Nephron (organoid): Measurements from ENCODE around the gene SLC25A30.
A peak's percentile ranks its signal among the peaks of the same experiment; 100 is the strongest.

Experiments used
- H3K27ac Mint-ChIP-seq, 3 experiments: 2 replicates each; pipeline ENCODE4 v1.8.0; 2020; ENCODE audit warnings: mixed read lengths in 3 of 3, mild to moderate bottlenecking in 2 of 3, moderate library complexity in 1 of 3
- H3K27me3 Mint-ChIP-seq: 2 replicates; pipeline ENCODE4 v1.8.0; 2021; ENCODE audit warnings: low read depth, mild to moderate bottlenecking, moderate library complexity, mixed read lengths
- H3K36me3 Mint-ChIP-seq: 2 replicates; pipeline ENCODE4 v1.8.0; 2020; ENCODE audit warnings: low read depth, mixed read lengths
- H3K4me1 Mint-ChIP-seq: 2 replicates; pipeline ENCODE4 v1.8.0; 2020; ENCODE audit warnings: mixed read lengths
- H3K4me3 Mint-ChIP-seq, 3 experiments: 2 replicates each; pipeline ENCODE4 v1.8.0; 2020; ENCODE audit warnings: mild to moderate bottlenecking in 3 of 3, mixed read lengths in 3 of 3, moderate library complexity in 2 of 3
- H3K9me3 Mint-ChIP-seq: 2 replicates; pipeline ENCODE4 v1.8.0; 2020; ENCODE audit warnings: mixed read lengths
- TF ChIP-seq, protein P1 (sequence below), 3 experiments: fragments of 200-600 bp; sonication (generic); IDR thresholded peaks; one replicate each; pipeline ENCODE4 v1.5.0; 2021; ENCODE audit warnings: antibody characterized with exemption in 3 of 3; ENCODE audit not compliant: unreplicated experiment in 3 of 3

SLC25A30 gene

DNA sequence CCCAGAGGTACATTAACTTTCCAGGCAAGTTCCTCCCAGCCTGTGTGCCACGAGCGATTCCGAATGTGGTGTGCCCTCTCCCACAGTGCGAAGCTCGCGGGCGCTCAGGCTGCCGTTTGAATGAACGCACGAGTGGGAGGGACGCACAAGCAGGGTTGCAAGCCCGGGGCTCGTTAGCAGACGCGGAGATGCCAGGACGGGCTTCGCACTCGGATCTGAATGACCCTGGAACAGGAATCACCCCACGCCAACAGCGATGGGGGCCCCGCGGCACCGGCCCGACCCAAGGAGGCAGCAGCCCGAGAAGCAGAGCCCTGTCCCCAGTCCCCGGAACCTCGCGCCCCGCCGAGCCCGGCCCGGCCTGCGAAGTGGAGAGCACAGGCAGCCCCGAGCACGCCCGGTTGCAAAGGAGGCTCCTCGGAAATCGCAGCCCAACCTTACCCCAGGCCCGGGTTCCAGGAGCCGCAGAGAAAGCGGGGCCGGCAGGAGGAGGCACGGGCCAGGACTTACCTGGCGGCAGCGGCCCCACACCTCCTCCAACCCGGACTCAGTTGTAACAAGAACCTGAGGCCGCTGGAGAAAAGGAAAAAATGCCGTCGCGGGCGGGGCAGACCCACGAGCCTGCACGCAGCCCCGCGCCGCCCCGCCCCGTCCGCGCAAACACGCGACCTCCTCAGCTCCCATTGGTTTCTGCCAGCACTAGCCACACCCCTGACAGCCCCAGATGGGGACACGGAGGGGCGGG, at the start of gene SLC25A30:
Gene SLC25A30 (minus strand): TSS at position 584 of the 745 bp plus-strand sequence. CDS start 6,948 bp downstream, outside the sequence.
- Mint-ChIP-seq H3K36me3 (no peaks in the 10 kb centered on the region), H3K27ac (peak within 1 kb of the TSS; percentile 65 to 84 (median 78)), H3K27me3 (peaks cover 5% of the 10 kb centered on the region), H3K9me3 (no peaks in the 10 kb centered on the region), H3K4me3 (peak within 1 kb of the TSS; percentile 89 to 94 (median 92)), H3K4me1 (peaks cover 31% of the 10 kb centered on the region)
- TF ChIP-seq, protein P1, sequence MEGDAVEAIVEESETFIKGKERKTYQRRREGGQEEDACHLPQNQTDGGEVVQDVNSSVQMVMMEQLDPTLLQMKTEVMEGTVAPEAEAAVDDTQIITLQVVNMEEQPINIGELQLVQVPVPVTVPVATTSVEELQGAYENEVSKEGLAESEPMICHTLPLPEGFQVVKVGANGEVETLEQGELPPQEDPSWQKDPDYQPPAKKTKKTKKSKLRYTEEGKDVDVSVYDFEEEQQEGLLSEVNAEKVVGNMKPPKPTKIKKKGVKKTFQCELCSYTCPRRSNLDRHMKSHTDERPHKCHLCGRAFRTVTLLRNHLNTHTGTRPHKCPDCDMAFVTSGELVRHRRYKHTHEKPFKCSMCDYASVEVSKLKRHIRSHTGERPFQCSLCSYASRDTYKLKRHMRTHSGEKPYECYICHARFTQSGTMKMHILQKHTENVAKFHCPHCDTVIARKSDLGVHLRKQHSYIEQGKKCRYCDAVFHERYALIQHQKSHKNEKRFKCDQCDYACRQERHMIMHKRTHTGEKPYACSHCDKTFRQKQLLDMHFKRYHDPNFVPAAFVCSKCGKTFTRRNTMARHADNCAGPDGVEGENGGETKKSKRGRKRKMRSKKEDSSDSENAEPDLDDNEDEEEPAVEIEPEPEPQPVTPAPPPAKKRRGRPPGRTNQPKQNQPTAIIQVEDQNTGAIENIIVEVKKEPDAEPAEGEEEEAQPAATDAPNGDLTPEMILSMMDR (IDR thresholded peaks at IDR 0.05; ENCODE audit: unreplicated experiment in 3 of 3), result no peak

DNA sequence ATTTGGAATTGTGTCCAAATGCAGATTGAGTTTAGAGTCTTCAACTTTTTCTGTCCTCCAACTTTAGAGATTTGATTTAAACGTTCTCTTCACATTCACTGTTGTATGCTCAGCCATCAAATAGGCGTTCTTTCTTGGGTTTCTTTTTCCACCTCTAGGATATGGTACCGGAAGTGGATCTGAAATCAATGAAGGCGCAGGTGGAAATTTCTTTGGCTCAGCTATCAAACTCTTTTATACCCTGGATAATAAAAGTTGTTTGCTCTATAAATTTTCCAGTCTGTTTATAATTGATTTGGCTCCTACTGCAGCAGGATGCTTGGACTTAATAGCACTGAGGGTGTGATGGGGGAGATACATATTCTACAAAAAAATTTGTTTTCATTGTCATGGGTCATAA, 48.2 kb upstream of the SLC25A30 start:
- Mint-ChIP-seq H3K4me3 (peak overlapping the region; percentile 94 to 96 (median 95)), H3K27me3 (peaks cover 4% of the 10 kb centered on the region), H3K4me1 (peaks cover 38% of the 10 kb centered on the region), H3K9me3 (no peaks in the 10 kb centered on the region), H3K36me3 (peaks cover 13% of the 10 kb centered on the region), H3K27ac (peak overlapping the region; percentile 74 to 92 (median 79))
- TF ChIP-seq, protein P1 (IDR thresholded peaks at IDR 0.05; ENCODE audit: unreplicated experiment in 3 of 3), result no peak

GRCh38 chr13:45464687-45465453, 46.7 kb upstream of the SLC25A30 start, which contains the start of gene COG3:
Gene COG3, plus strand, starts transcription at chr13:45464939. Its CDS starts 98 bp downstream, at chr13:45465037.
- peaks cover 38% of the 10 kb centered on the region for H3K4me1 Mint-ChIP-seq
- H3K36me3 Mint-ChIP-seq, result peaks cover under 1% of the 10 kb centered on the region
- H3K4me3 Mint-ChIP-seq, result peak within 1 kb of the TSS; percentile 94 to 96 (median 95)
- H3K9me3 Mint-ChIP-seq, result no peaks in the 10 kb centered on the region
- H3K27ac Mint-ChIP-seq, result peak within 1 kb of the TSS; percentile 98 to 99 (median 98)
- TF ChIP-seq, protein P1 (IDR thresholded peaks at IDR 0.05; ENCODE audit: unreplicated experiment in 3 of 3), result peak in 2 of 3 experiments; percentile 14 to 15
- peaks cover 8% of the 10 kb centered on the region for H3K27me3 Mint-ChIP-seq

DNA sequence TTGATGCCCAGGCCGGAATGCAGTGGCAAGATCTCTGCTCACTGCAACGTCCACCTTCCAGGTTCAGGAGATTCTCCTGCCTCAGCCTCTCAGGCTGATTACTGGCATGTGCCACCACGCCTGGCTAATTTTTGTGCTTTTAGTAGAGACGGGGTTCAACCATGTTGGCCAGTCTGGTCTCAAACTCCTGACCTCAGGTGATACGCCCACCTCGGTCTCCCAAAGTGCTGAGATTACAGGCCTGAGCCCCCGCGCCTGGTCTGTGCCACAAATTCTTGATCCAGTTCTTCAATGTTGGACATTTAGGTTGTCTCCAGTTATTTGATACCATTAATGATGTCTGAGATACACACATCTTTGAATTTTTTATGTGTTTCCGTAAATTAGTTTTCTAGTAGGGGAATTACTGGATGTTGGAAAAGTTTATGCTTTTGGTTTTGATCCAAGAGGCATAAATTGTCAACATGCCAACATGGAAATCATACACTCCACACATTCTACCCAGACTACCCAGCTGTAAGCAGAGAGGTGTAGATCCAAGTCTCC, 46.0 kb upstream of the SLC25A30 start:
- H3K4me3 Mint-ChIP-seq, result peak overlapping the region; percentile 94 to 96 (median 95)
- TF ChIP-seq, protein P1 (IDR thresholded peaks at IDR 0.05; ENCODE audit: unreplicated experiment in 3 of 3), result peak; percentile 33 to 43 (median 42)
- peaks cover 8% of the 10 kb centered on the region for H3K27me3 Mint-ChIP-seq
- H3K4me1 Mint-ChIP-seq, result peaks cover 38% of the 10 kb centered on the region
- no peaks in the 10 kb centered on the region for H3K9me3 Mint-ChIP-seq
- no peaks in the 10 kb centered on the region for H3K36me3 Mint-ChIP-seq
- H3K27ac Mint-ChIP-seq, result peak overlapping the region; percentile 98 to 99 (median 98)

DNA sequence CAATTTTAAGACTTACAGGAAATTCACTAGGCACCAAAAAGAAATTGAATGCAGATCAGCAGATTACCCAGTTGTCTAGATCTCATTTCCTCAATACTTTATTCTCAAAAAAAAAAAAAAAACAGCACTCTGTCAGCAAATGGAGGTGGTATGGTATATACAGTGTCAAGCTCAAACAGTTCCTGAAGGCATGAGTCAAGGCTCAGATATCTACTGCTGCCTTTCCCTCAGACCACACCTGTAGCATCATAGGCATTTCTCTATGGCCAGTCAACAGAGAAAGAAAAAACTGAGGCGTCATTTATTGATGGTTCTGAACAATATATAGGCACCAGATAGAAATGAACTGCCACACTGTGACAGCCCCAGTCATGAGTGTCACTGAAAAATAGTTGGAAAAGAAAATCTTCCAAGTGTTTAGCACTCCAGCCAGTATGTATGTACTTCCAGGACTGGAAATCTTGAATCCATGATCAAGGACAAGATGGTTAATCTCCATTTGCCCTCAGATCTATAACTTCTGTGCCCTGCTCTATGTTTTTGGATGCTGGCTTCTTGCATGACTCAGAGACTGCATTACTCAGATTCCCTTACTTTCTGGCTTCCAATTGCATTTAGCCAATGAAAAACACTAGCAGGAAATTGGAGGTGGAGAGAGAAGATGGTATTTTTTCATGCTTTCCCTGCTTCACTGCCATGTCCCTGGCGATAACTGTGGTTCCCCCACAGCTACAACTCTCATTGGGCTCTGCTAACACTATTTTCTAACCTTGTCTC, 38.2 kb upstream of the SLC25A30 start:
- TF ChIP-seq, protein P1 (IDR thresholded peaks at IDR 0.05; ENCODE audit: unreplicated experiment in 3 of 3), result no peak
- H3K4me1 Mint-ChIP-seq, result peaks cover 6% of the 10 kb centered on the region
- no peak overlapping the region for H3K4me3 Mint-ChIP-seq

More for the DNA sequence above, 38.2 kb upstream of the SLC25A30 start:
- Mint-ChIP-seq H3K36me3 (no peaks in the 10 kb centered on the region), H3K27ac (no peak overlapping the region), H3K27me3 (peaks cover 9% of the 10 kb centered on the region), H3K9me3 (no peaks in the 10 kb centered on the region)
